ENCODE measurements around the gene ABHD5.

ABHD5 gene

GRCh38 chr3:43693594-43693993 lies 2.9 kb downstream of the ABHD5 start:
- TF ChIP-seq CTCF (conservative IDR thresholded peaks at IDR 0.05; ENCODE audit: low read depth, low read length) = no peak
- no peak overlapping the region for H3K4me3 ChIP-seq (ENCODE audit: low read length)
- DNase-seq (ENCODE audit: low read depth) = no peak

GRCh38 chr3:43695443-43695842 lies 4.7 kb downstream of the ABHD5 start:
- no peak for DNase-seq (ENCODE audit: low read depth)
- H3K4me3 ChIP-seq (ENCODE audit: low read length) = no peak overlapping the region
- TF ChIP-seq CTCF (conservative IDR thresholded peaks at IDR 0.05; ENCODE audit: low read depth, low read length) = no peak

- no peak overlapping the region for H3K4me3 ChIP-seq (ENCODE audit: low read length)
- DNase-seq (ENCODE audit: low read depth) = no peak
- no peak for TF ChIP-seq CTCF (conservative IDR thresholded peaks at IDR 0.05; ENCODE audit: low read depth, low read length)
Measured at GRCh38 chr3:43695863-43696262, 5.1 kb downstream of the ABHD5 start.

- no peak for DNase-seq (ENCODE audit: low read depth)
- no peak overlapping the region for H3K4me3 ChIP-seq (ENCODE audit: low read length)
- no peak for TF ChIP-seq CTCF (conservative IDR thresholded peaks at IDR 0.05; ENCODE audit: low read depth, low read length)
Measured at GRCh38 chr3:43696441-43696840, 5.7 kb downstream of the ABHD5 start.

- DNase-seq (ENCODE audit: low read depth) = no peak
- H3K4me3 ChIP-seq (ENCODE audit: low read length) = no peak overlapping the region
- no peak for TF ChIP-seq CTCF (conservative IDR thresholded peaks at IDR 0.05; ENCODE audit: low read depth, low read length)
Measured at GRCh38 chr3:43696881-43697280, 6.1 kb downstream of the ABHD5 start.

GRCh38 chr3:43699864-43700263 lies 9.1 kb downstream of the ABHD5 start:
- peak; percentile 40 for TF ChIP-seq CTCF (conservative IDR thresholded peaks at IDR 0.05; ENCODE audit: low read depth, low read length)
- DNase-seq (ENCODE audit: low read depth) = no peak

GRCh38 chr3:43704697-43705096 lies 14.0 kb downstream of the ABHD5 start:
- H3K4me3 ChIP-seq (ENCODE audit: low read length) = no peak overlapping the region
- no peak for TF ChIP-seq CTCF (conservative IDR thresholded peaks at IDR 0.05; ENCODE audit: low read depth, low read length)
- no peak for DNase-seq (ENCODE audit: low read depth)

More at GRCh38 chr3:43699864-43700263, 9.1 kb downstream of the ABHD5 start:
- no peak overlapping the region for H3K4me3 ChIP-seq (ENCODE audit: low read length)
